H1 (cell line): ENCODE results near the gene GOLGA1.

ENCODE experiments used
- ATF3 ChIP-seq: IDR thresholded peaks from 2 replicates; pipeline ENCODE4 v1.6.1; 2011; ENCODE audit warnings: low read depth, mild to moderate bottlenecking, low read length; ENCODE audit not compliant: insufficient read depth
- CBX5 ChIP-seq: fragments of 300-800, 300-1000 bp; sonication (generic); IDR thresholded peaks from 2 replicates; pipeline ENCODE4 v1.7.1; 2016; ENCODE audit warnings: antibody characterized with exemption, low read length, low read depth
- CEBPB ChIP-seq: IDR thresholded peaks from 2 replicates; pipeline ENCODE4 v1.6.1; 2012; ENCODE audit warnings: low read depth, low read length
- CHD2 ChIP-seq: IDR thresholded peaks from 2 replicates; pipeline ENCODE4 v1.6.1; 2012; ENCODE audit warnings: low read length, improper control_type of control experiment
- CREB1 ChIP-seq: IDR thresholded peaks from 2 replicates; pipeline ENCODE4 v1.6.1; 2012; ENCODE audit warnings: inconsistent platforms
- CTCF ChIP-seq, 3 experiments: IDR thresholded peaks; 1 replicate in 2 of 3; 2 replicates in 1 of 3; pipeline versions ENCODE4 v1.5.1 to v1.6.1; 2011; ENCODE audit warnings: low read length in 3 of 3, mild to moderate bottlenecking in 3 of 3, inconsistent platforms in 2 of 3, low read depth in 1 of 3, moderate library complexity in 1 of 3; ENCODE audit not compliant: insufficient read depth in 1 of 3; ENCODE audit errors: control extremely low read depth in 1 of 3
- EGR1 ChIP-seq: IDR thresholded peaks from 2 replicates; pipeline ENCODE4 v1.6.1; 2011; ENCODE audit warnings: low read depth, low read length, borderline replicate concordance
- EZH2 ChIP-seq: fragments of 200-600 bp; sonication (generic); IDR thresholded peaks from 2 replicates; pipeline ENCODE4 v1.7.1; 2012; ENCODE audit warnings: low read depth, mild to moderate bottlenecking, moderate library complexity, low read length, inconsistent platforms; ENCODE audit not compliant: severe bottlenecking
- PHF8 ChIP-seq: fragments of 200-600 bp; sonication (generic); conservative IDR thresholded peaks from 2 replicates; pipeline ENCODE4 v1.7.1; 2012; ENCODE audit warnings: low read depth, mild to moderate bottlenecking, inconsistent platforms, low read length, moderate library complexity
- POLR2AphosphoS5 ChIP-seq: IDR thresholded peaks from 2 replicates; pipeline ENCODE4 v1.6.1; 2011; ENCODE audit warnings: low read depth, low read length
- RAD21 ChIP-seq, 2 experiments: IDR thresholded peaks in 1 of 2; conservative IDR thresholded peaks in 1 of 2; 2 replicates each; pipeline ENCODE4 v1.6.1; 2011; ENCODE audit warnings: low read depth in 2 of 2, low read length in 2 of 2, improper control_type of control experiment in 1 of 2, inconsistent platforms in 1 of 2, mild to moderate bottlenecking in 1 of 2, moderate library complexity in 1 of 2
- SAP30 ChIP-seq: fragments of 300-600 bp; sonication (generic); IDR thresholded peaks from 2 replicates; pipeline ENCODE4 v1.7.1; 2012; ENCODE audit warnings: low read length, moderate library complexity, mild to moderate bottlenecking, inconsistent platforms; ENCODE audit not compliant: insufficient read depth, insufficient replicate concordance
- SIN3A ChIP-seq, 2 experiments: IDR thresholded peaks in 1 of 2; conservative IDR thresholded peaks in 1 of 2; 2 replicates each; pipeline ENCODE4 v1.6.1; 2011 to 2012; ENCODE audit warnings: low read length in 2 of 2, improper control_type of control experiment in 1 of 2, low read depth in 1 of 2, mild to moderate bottlenecking in 1 of 2
- USF2 ChIP-seq: IDR thresholded peaks from 2 replicates; pipeline ENCODE4 v1.6.1; 2011; ENCODE audit warnings: low read length, improper control_type of control experiment

- TF ChIP-seq EZH2 (no peak), CTCF (IDR thresholded peaks at IDR 0.05; ENCODE audit: control extremely low read depth in 1 of 3, insufficient read depth in 1 of 3, low read depth in 1 of 3, low read length in 3 of 3) (no peak), SAP30 (peak; percentile 79), USF2 (no peak), ATF3 (no peak), SIN3A (conservative IDR thresholded peaks at IDR 0.05 in 1 of 2, IDR thresholded peaks at IDR 0.05 in 1 of 2; ENCODE audit: low read depth in 1 of 2, low read length in 2 of 2) (peak; percentile 76 to 87; a peak in 3 of 4 replicates), PHF8 (peak; percentile 57), CBX5 (no peak), RAD21 (IDR thresholded peaks at IDR 0.05 in 1 of 2, conservative IDR thresholded peaks at IDR 0.05 in 1 of 2; ENCODE audit: low read depth in 2 of 2, low read length in 2 of 2) (no peak), CEBPB (no peak), POLR2AphosphoS5 (no peak; the same call in 1 of the 2 replicates), CHD2 (no peak), EGR1 (no peak), CREB1 (no peak)
These were observed 376 bp downstream of the GOLGA1 start for GRCh38 chr9:124940521-124940893.
